COLO668 (cell line): ENCODE measurements around the gene ITPRID2.
"Not testable (repeated sequence)": the region's sequence is repeated elsewhere in the genome, so short reads cannot be mapped to it uniquely, and the experiment has no call there.

Experiments
- DNase-seq: peaks from one replicate; lab custom pipeline; 2025; ENCODE audit not compliant: unreplicated experiment; lab: John Stamatoyannopoulos, UW

ITPRID2 gene

GRCh38 chr2:181915102-181915501 lies 23.6 kb downstream of the ITPRID2 start:
- DNase-seq, result no peak

GRCh38 chr2:181916726-181917718 lies 25.5 kb downstream of the ITPRID2 start:
- DNase-seq, result no peak

GRCh38 chr2:181918188-181918587 lies 26.7 kb downstream of the ITPRID2 start:
- no peak for DNase-seq

GRCh38 chr2:181923121-181923520 lies 31.6 kb downstream of the ITPRID2 start:
- DNase-seq, result no peak

GRCh38 chr2:181924336-181924735 lies 32.8 kb downstream of the ITPRID2 start:
- DNase-seq, result no peak

GRCh38 chr2:181934694-181935093 lies 43.2 kb downstream of the ITPRID2 start:
- no peak for DNase-seq

GRCh38 chr2:181937473-181937872 lies 45.9 kb downstream of the ITPRID2 start:
- no peak for DNase-seq

GRCh38 chr2:181943411-181944124 lies 52.0 kb downstream of the ITPRID2 start:
- DNase-seq, result no peak

GRCh38 chr2:181944164-181944913 lies 52.8 kb downstream of the ITPRID2 start:
- DNase-seq, result no peak

GRCh38 chr2:181944914-181945291 lies 53.4 kb downstream of the ITPRID2 start:
- no peak for DNase-seq

GRCh38 chr2:181946444-181947127 lies 55.1 kb downstream of the ITPRID2 start:
- no peak for DNase-seq

- no peak for DNase-seq
These were observed 55.7 kb downstream of the ITPRID2 start for GRCh38 chr2:181947273-181947672.

- no peak for DNase-seq
These were observed 56.7 kb downstream of the ITPRID2 start for GRCh38 chr2:181948227-181948626.

GRCh38 chr2:181949047-181949446 lies 57.5 kb downstream of the ITPRID2 start:
- DNase-seq, result no peak

GRCh38 chr2:181952404-181953226 lies 61.1 kb downstream of the ITPRID2 start:
- no peak for DNase-seq

GRCh38 chr2:181953881-181954537 lies 62.5 kb downstream of the ITPRID2 start:
- DNase-seq, result peak; percentile 44

GRCh38 chr2:181954538-181954883 lies 63.0 kb downstream of the ITPRID2 start:
- DNase-seq, result no peak

GRCh38 chr2:181955010-181955409 lies 63.5 kb downstream of the ITPRID2 start:
- DNase-seq, result no peak

GRCh38 chr2:181955866-181956265 lies 64.3 kb downstream of the ITPRID2 start:
- not testable (repeated sequence) for DNase-seq
